GM12878 (cell line): ENCODE results near the gene ANKRD13B. TPM values are rescaled to one million over a fixed set of nuclear protein-coding genes. Genes with fewer than 3 reads are reported as not detected.
A peak's percentile ranks its signal among the peaks of the same experiment; 100 is the strongest.

Source experiments
- BACH1 ChIP-seq: fragments of 450-650 bp; IDR thresholded peaks from 2 replicates; pipeline ENCODE4 v1.6.1; 2017; ENCODE audit warnings: mild to moderate bottlenecking, borderline replicate concordance
- BRCA1 ChIP-seq: IDR thresholded peaks from 2 replicates; pipeline ENCODE4 v1.6.1; 2011; ENCODE audit warnings: low read depth, low read length, improper control_type of control experiment
- CBX3 ChIP-seq: fragments of 200-600 bp; sonication (generic); IDR thresholded peaks from 2 replicates; pipeline ENCODE4 v1.6.1; 2016; ENCODE audit warnings: low read depth, borderline replicate concordance
- EGR1 ChIP-seq, 2 experiments: IDR thresholded peaks; 1 replicate in 1 of 2; 2 replicates in 1 of 2; pipeline ENCODE4 v1.6.1; 2011 to 2012; ENCODE audit warnings: low read depth in 2 of 2, low read length in 2 of 2, borderline replicate concordance in 1 of 2, mild to moderate bottlenecking in 1 of 2, moderate library complexity in 1 of 2
- ESRRA ChIP-seq: IDR thresholded peaks from 2 replicates; pipeline ENCODE4 v1.6.1; 2012; ENCODE audit warnings: mild to moderate bottlenecking, low read length, improper control_type of control experiment
- EZH2 ChIP-seq: IDR thresholded peaks from 2 replicates; pipeline ENCODE4 v1.6.1; 2012; ENCODE audit warnings: low read depth, mild to moderate bottlenecking, control low read depth, inconsistent platforms, low read length, borderline replicate concordance; ENCODE audit not compliant: control insufficient read depth
- IKZF1 ChIP-seq: fragments of 450-650 bp; conservative IDR thresholded peaks from 2 replicates; pipeline ENCODE4 v1.6.1; 2017; ENCODE audit warnings: antibody characterized with exemption, mild to moderate bottlenecking
- IRF4 ChIP-seq: IDR thresholded peaks from 2 replicates; pipeline ENCODE4 v1.6.1; 2011; ENCODE audit warnings: low read depth, low read length
- NFIC ChIP-seq: IDR thresholded peaks from 2 replicates; pipeline ENCODE4 v1.6.1; 2012; ENCODE audit warnings: low read depth, mild to moderate bottlenecking, inconsistent platforms, low read length, moderate library complexity
- PBX3 ChIP-seq: IDR thresholded peaks from 2 replicates; pipeline ENCODE4 v1.6.1; 2011; ENCODE audit warnings: mild to moderate bottlenecking, low read depth, low read length, moderate library complexity; ENCODE audit not compliant: insufficient replicate concordance
- POLR2A ChIP-seq: IDR thresholded peaks from 2 replicates; pipeline ENCODE4 v1.6.1; 2011; ENCODE audit warnings: low read depth, mild to moderate bottlenecking, low read length
- RB1 ChIP-seq: fragments of 450-650 bp; formaldehyde crosslinking; IDR thresholded peaks from 2 replicates; pipeline ENCODE4 v1.6.1; 2017; ENCODE audit warnings: mild to moderate bottlenecking, borderline replicate concordance
- SMAD5 ChIP-seq: IDR thresholded peaks from 2 replicates; pipeline ENCODE4 v1.6.1; 2016; ENCODE audit warnings: antibody characterized with exemption, low read depth
- WRNIP1 ChIP-seq: IDR thresholded peaks from 2 replicates; pipeline ENCODE4 v1.6.1; 2011; ENCODE audit warnings: low read depth, low read length, improper control_type of control experiment, borderline replicate concordance
- YY1 ChIP-seq: IDR thresholded peaks from 2 replicates; pipeline ENCODE4 v1.6.1; 2011; ENCODE audit warnings: low read depth, mild to moderate bottlenecking, low read length
- ZNF207 ChIP-seq: fragments of 450-650 bp; IDR thresholded peaks from 2 replicates; pipeline ENCODE4 v1.6.1; 2014; ENCODE audit warnings: antibody characterized with exemption, mild to moderate bottlenecking, borderline replicate concordance
- ZNF217 ChIP-seq: fragments of 450-650 bp; IDR thresholded peaks from 2 replicates; pipeline ENCODE4 v1.6.1; 2017; ENCODE audit warnings: antibody characterized with exemption, mild to moderate bottlenecking
- ZZZ3 ChIP-seq: IDR thresholded peaks from 2 replicates; pipeline ENCODE4 v1.6.1; 2011; ENCODE audit warnings: low read depth; ENCODE audit not compliant: control insufficient read depth, insufficient read length
- polyA plus RNA-seq, 11 experiments: library from polyadenylated mRNA; depleted of rRNA in 4 of 11; unstranded in 6 of 11; stranded (reverse) in 5 of 11; fragments of >200 nt; fragmentation: Nextera tagmentation in 4 of 11; fragmentation: Illumina TruSeq in 1 of 11; extraction: Ambion mirVana in 4 of 11; extraction: Trizol in 1 of 11; gene quantifications; 1 replicate in 1 of 11; 2 replicates in 10 of 11; pipeline versions ENCODE4 v1.2.1 to v1.2.3, GENCODE V29; 2011 to 2016; ENCODE audit warnings: inconsistent platforms in 2 of 11, missing spikeins in 2 of 11, low read depth in 1 of 11
- total RNA-seq, 4 experiments: library from RNA; depleted of rRNA in 3 of 4; stranded (reverse); fragments of >200 nt in 3 of 4; fragmentation: Illumina TruSeq in 1 of 4; extraction: Trizol in 1 of 4; gene quantifications; 2 replicates each; pipeline versions ENCODE4 v1.2.1 to v1.2.3, GENCODE V29; 2013 to 2021
- TF ChIP-seq, protein P1 (sequence below): IDR thresholded peaks from 2 replicates; pipeline ENCODE4 v1.6.1; 2011; ENCODE audit warnings: borderline replicate concordance, low read depth, mild to moderate bottlenecking, moderate library complexity, low read length; ENCODE audit not compliant: insufficient read depth, poor library complexity, severe bottlenecking
- TF ChIP-seq, protein P2 (sequence below): IDR thresholded peaks from 2 replicates; pipeline ENCODE4 v1.6.1; 2012; ENCODE audit warnings: low read depth, low read length, improper control_type of control experiment
- TF ChIP-seq, protein P3 (sequence below): fragments of 450-650 bp; IDR thresholded peaks from 2 replicates; pipeline ENCODE4 v1.6.1; 2017; ENCODE audit warnings: mild to moderate bottlenecking, moderate library complexity

ANKRD13B gene
- total and polyA plus RNA-seq, 10 of the 15 experiments (the other 5 are each of a cell fraction or from before 2014, with no cell fraction given), result 0.18 to 15.0 (median 2.8) TPM

DNA sequence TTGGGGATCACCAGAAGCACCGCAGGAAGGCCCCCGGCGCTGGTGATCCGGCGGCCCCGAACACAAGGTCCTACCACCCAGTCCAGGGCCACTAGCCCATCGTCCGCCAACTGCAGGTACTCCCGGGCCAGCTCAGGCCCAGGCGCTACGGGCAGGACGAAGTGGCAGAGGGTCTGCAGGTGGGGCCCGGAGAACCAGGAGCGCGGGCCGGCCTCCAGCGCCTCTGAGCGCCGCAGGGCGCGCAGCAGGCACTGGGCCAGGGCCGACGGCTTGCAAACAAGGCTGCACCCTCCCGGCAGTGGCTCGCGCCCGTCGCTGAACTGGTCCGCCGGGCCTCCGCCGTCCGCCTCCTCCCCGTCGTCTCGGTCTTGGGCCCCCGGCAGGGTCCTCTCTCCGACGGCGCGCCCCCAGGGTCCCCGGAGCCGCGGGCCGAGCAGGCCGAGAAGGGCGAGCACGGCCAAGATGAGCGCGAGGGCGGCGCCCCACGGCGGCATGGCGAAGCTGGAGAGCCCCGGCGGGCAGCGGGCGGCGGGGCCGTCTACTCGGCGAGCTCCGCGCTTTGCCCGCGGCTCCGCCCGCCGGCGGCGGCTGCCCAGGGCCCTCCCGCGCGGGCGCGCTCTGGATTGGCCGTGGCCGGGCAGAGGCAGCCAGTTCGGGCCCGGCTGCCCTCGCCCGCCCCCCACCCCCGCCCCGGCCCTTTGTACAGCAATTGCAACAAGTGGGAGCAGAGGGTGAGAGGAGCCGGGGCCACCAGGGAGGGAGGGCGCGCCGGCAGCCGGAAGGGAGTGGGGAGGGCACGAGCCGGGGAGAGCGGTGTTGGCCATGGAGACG, 26.2 kb upstream of the ANKRD13B start, which contains the start of gene ABHD15 (continued):
- TF ChIP-seq IKZF1 (peak; percentile 94), EZH2 (no peak), ESRRA (no peak), WRNIP1 (no peak), RB1 (no peak), CBX3 (no peak), EGR1 (IDR thresholded peaks at IDR 0.05; ENCODE audit: borderline replicate concordance in 1 of 2, low read depth in 2 of 2, low read length in 2 of 2) (0 out of 3 replicates have a peak, but pooled peaks of 1 of the 2 experiments have one; percentile 2), YY1 (peak; percentile 29; the same call in 1 of the 2 replicates), SMAD5 (no peak), BACH1 (no peak; the same call in 1 of the 2 replicates), PBX3 (no peak), NFIC (no peak), IRF4 (no peak), ZNF217 (0 out of 2 replicates have a peak, but pooled peaks have one; percentile 21), BRCA1 (no peak), ZZZ3 (no peak), ZNF207 (no peak), POLR2A (peak; percentile 49)
- TF ChIP-seq, protein P1, sequence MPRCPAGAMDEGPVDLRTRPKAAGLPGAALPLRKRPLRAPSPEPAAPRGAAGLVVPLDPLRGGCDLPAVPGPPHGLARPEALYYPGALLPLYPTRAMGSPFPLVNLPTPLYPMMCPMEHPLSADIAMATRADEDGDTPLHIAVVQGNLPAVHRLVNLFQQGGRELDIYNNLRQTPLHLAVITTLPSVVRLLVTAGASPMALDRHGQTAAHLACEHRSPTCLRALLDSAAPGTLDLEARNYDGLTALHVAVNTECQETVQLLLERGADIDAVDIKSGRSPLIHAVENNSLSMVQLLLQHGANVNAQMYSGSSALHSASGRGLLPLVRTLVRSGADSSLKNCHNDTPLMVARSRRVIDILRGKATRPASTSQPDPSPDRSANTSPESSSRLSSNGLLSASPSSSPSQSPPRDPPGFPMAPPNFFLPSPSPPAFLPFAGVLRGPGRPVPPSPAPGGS, result no peak
- TF ChIP-seq, protein P2, sequence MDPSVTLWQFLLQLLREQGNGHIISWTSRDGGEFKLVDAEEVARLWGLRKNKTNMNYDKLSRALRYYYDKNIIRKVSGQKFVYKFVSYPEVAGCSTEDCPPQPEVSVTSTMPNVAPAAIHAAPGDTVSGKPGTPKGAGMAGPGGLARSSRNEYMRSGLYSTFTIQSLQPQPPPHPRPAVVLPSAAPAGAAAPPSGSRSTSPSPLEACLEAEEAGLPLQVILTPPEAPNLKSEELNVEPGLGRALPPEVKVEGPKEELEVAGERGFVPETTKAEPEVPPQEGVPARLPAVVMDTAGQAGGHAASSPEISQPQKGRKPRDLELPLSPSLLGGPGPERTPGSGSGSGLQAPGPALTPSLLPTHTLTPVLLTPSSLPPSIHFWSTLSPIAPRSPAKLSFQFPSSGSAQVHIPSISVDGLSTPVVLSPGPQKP, result no peak
- TF ChIP-seq, protein P3, sequence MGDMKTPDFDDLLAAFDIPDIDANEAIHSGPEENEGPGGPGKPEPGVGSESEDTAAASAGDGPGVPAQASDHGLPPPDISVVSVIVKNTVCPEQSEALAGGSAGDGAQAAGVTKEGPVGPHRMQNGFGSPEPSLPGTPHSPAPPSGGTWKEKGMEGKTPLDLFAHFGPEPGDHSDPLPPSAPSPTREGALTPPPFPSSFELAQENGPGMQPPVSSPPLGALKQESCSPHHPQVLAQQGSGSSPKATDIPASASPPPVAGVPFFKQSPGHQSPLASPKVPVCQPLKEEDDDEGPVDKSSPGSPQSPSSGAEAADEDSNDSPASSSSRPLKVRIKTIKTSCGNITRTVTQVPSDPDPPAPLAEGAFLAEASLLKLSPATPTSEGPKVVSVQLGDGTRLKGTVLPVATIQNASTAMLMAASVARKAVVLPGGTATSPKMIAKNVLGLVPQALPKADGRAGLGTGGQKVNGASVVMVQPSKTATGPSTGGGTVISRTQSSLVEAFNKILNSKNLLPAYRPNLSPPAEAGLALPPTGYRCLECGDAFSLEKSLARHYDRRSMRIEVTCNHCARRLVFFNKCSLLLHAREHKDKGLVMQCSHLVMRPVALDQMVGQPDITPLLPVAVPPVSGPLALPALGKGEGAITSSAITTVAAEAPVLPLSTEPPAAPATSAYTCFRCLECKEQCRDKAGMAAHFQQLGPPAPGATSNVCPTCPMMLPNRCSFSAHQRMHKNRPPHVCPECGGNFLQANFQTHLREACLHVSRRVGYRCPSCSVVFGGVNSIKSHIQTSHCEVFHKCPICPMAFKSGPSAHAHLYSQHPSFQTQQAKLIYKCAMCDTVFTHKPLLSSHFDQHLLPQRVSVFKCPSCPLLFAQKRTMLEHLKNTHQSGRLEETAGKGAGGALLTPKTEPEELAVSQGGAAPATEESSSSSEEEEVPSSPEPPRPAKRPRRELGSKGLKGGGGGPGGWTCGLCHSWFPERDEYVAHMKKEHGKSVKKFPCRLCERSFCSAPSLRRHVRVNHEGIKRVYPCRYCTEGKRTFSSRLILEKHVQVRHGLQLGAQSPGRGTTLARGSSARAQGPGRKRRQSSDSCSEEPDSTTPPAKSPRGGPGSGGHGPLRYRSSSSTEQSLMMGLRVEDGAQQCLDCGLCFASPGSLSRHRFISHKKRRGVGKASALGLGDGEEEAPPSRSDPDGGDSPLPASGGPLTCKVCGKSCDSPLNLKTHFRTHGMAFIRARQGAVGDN, result peak; percentile 43; the same call in 1 of the 2 replicates
